H1 (cell line): ENCODE results near the gene GTSF1L. TPM values are rescaled to one million over a fixed set of nuclear protein-coding genes. Genes with fewer than 3 reads are reported as not detected.

Experiments used
- BCL11A ChIP-seq, 2 experiments: IDR thresholded peaks; one replicate each; pipeline ENCODE4 v1.6.1; 2011; ENCODE audit warnings: low read depth in 2 of 2, low read length in 2 of 2, mild to moderate bottlenecking in 2 of 2
- CBX5 ChIP-seq: fragments of 300-800, 300-1000 bp; sonication (generic); IDR thresholded peaks from 2 replicates; pipeline ENCODE4 v1.7.1; 2016; ENCODE audit warnings: antibody characterized with exemption, low read length, low read depth
- KDM1A ChIP-seq: fragments of 200-600, 300-600 bp; sonication (generic); IDR thresholded peaks from 2 replicates; pipeline ENCODE4 v1.7.1; 2016; ENCODE audit warnings: mild to moderate bottlenecking, low read length, borderline replicate concordance
- polyA plus RNA-seq, 7 experiments: library from polyadenylated mRNA; depleted of rRNA in 3 of 7; stranded (reverse) in 5 of 7; unstranded in 2 of 7; fragments of >200 nt in 5 of 7; fragments of 200-250 nt in 2 of 7; gene quantifications; 1 replicate in 5 of 7; 2 replicates in 1 of 7; 4 replicates in 1 of 7; pipeline versions ENCODE4 v1.2.1 to v1.2.3, GENCODE V29; 2011 to 2013; ENCODE audit warnings: missing spikeins in 2 of 7, mixed read lengths in 2 of 7
- total RNA-seq: library from RNA; stranded (reverse); fragmentation: NEBNext Ultra II Directional; extraction: Animal tissue kit (Norgen Biotek cat#: 25700); gene quantifications from 2 replicates; pipeline ENCODE4 v1.2.1, GENCODE V29; 2021
- TF ChIP-seq, protein P1 (sequence below): IDR thresholded peaks from 2 replicates; pipeline ENCODE4 v1.6.1; 2012; ENCODE audit warnings: inconsistent platforms

The GTSF1L gene
- total and polyA plus RNA-seq, 2 of the 8 experiments (the other 6 are each of a cell fraction or from before 2014, with no cell fraction given): not detected

- TF ChIP-seq, protein P1, sequence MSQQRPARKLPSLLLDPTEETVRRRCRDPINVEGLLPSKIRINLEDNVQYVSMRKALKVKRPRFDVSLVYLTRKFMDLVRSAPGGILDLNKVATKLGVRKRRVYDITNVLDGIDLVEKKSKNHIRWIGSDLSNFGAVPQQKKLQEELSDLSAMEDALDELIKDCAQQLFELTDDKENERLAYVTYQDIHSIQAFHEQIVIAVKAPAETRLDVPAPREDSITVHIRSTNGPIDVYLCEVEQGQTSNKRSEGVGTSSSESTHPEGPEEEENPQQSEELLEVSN: no peak
- TF ChIP-seq KDM1A: no peak
- no peak for TF ChIP-seq CBX5
- TF ChIP-seq BCL11A (IDR thresholded peaks at IDR 0.05; ENCODE audit: low read depth in 2 of 2, low read length in 2 of 2): no peak
These were observed 11.3 kb downstream of the GTSF1L start (continued) for GRCh38 chr20:43715511-43715910.
